Measurements from ENCODE around the gene KPNA1. TPM values are rescaled to one million over a fixed set of nuclear protein-coding genes. Genes with fewer than 3 reads are reported as not detected.
"Not testable (repeated sequence)": the region's sequence is repeated elsewhere in the genome, so short reads cannot be mapped to it uniquely, and the experiment has no call there.

The KPNA1 gene
- total RNA-seq, 1 donor from 2014 or later: 86.8 TPM

GRCh38 chr3:122506450-122506849 is 8.3 kb downstream of the KPNA1 start:
- DNase-seq (ENCODE audit: low read depth, low spot score): no peak
- TF ChIP-seq CTCF (conservative IDR thresholded peaks at IDR 0.05): no peak
- no peak overlapping the region for H3K4me3 Mint-ChIP-seq
- no peaks in the 10 kb centered on the region for H3K9me3 Mint-ChIP-seq
- peaks cover 23% of the 10 kb centered on the region for H3K4me1 Mint-ChIP-seq
- peaks cover 3% of the 10 kb centered on the region for H3K36me3 Mint-ChIP-seq (ENCODE audit: low read depth)
- H3K27me3 Mint-ChIP-seq (ENCODE audit: low read depth): no peaks in the 10 kb centered on the region
- no peak overlapping the region for H3K27ac Mint-ChIP-seq (ENCODE audit: unreplicated experiment)

- peaks cover 15% of the 10 kb centered on the region for H3K4me1 Mint-ChIP-seq
- H3K36me3 Mint-ChIP-seq (ENCODE audit: low read depth): peaks cover 2% of the 10 kb centered on the region
- TF ChIP-seq CTCF (conservative IDR thresholded peaks at IDR 0.05): no peak
- H3K9me3 Mint-ChIP-seq: no peaks in the 10 kb centered on the region
- no peak for DNase-seq (ENCODE audit: low read depth, low spot score)
- H3K27me3 Mint-ChIP-seq (ENCODE audit: low read depth): no peaks in the 10 kb centered on the region
- H3K4me3 Mint-ChIP-seq: no peak overlapping the region
- H3K27ac Mint-ChIP-seq (ENCODE audit: unreplicated experiment): no peak overlapping the region
Measured at GRCh38 chr3:122505676-122506075, 9.1 kb downstream of the KPNA1 start.

GRCh38 chr3:122502941-122503340 is 11.8 kb downstream of the KPNA1 start:
- no peak overlapping the region for H3K27ac Mint-ChIP-seq (ENCODE audit: unreplicated experiment)
- H3K4me3 Mint-ChIP-seq: no peak overlapping the region
- H3K9me3 Mint-ChIP-seq: no peaks in the 10 kb centered on the region
- no peaks in the 10 kb centered on the region for H3K36me3 Mint-ChIP-seq (ENCODE audit: low read depth)
- H3K27me3 Mint-ChIP-seq (ENCODE audit: low read depth): no peaks in the 10 kb centered on the region
- no peak for TF ChIP-seq CTCF (conservative IDR thresholded peaks at IDR 0.05)
- H3K4me1 Mint-ChIP-seq: peaks cover 4% of the 10 kb centered on the region
- DNase-seq (ENCODE audit: low read depth, low spot score): no peak

GRCh38 chr3:122502139-122502538 is 12.6 kb downstream of the KPNA1 start:
- Mint-ChIP-seq H3K27ac (ENCODE audit: unreplicated experiment) (no peak overlapping the region), H3K9me3 (no peaks in the 10 kb centered on the region), H3K27me3 (ENCODE audit: low read depth) (no peaks in the 10 kb centered on the region), H3K4me1 (peaks cover 4% of the 10 kb centered on the region), H3K36me3 (ENCODE audit: low read depth) (no peaks in the 10 kb centered on the region), H3K4me3 (no peak overlapping the region)
- TF ChIP-seq CTCF (conservative IDR thresholded peaks at IDR 0.05): no peak
- DNase-seq (ENCODE audit: low read depth, low spot score): no peak

GRCh38 chr3:122500964-122501363 is 13.8 kb downstream of the KPNA1 start:
- not testable (repeated sequence) for DNase-seq (ENCODE audit: low read depth, low spot score); H3K27me3 Mint-ChIP-seq (ENCODE audit: low read depth); H3K9me3 Mint-ChIP-seq; H3K4me1 Mint-ChIP-seq; H3K4me3 Mint-ChIP-seq; H3K36me3 Mint-ChIP-seq (ENCODE audit: low read depth); H3K27ac Mint-ChIP-seq (ENCODE audit: unreplicated experiment)

GRCh38 chr3:122498152-122498551 is 16.6 kb downstream of the KPNA1 start:
- no peak for DNase-seq (ENCODE audit: low read depth, low spot score)
- peaks cover 6% of the 10 kb centered on the region for H3K36me3 Mint-ChIP-seq (ENCODE audit: low read depth)
- no peaks in the 10 kb centered on the region for H3K9me3 Mint-ChIP-seq
- no peak overlapping the region for H3K27ac Mint-ChIP-seq (ENCODE audit: unreplicated experiment)
- H3K27me3 Mint-ChIP-seq (ENCODE audit: low read depth): no peaks in the 10 kb centered on the region
- peaks cover 4% of the 10 kb centered on the region for H3K4me1 Mint-ChIP-seq
- no peak for TF ChIP-seq CTCF (conservative IDR thresholded peaks at IDR 0.05)
- no peak overlapping the region for H3K4me3 Mint-ChIP-seq

All from neural crest cell (in vitro differentiated cells).